Right cardiac atrium (tissue), 5 donors: ENCODE measurements around the gene PSMB3. TPM values are rescaled to one million over a fixed set of nuclear protein-coding genes. Genes with fewer than 3 reads are reported as not detected.

Experiments
- ATAC-seq, 2 donors: fragments of 200-7000 bp; cut with Tn5 transposase; one replicate each; pipeline versions ENCODE4 v1.8.0 to v1.9.1; 2020; ENCODE audit warnings: moderate library complexity in 2 of 2, mild to moderate bottlenecking in 1 of 2
- DNase-seq, 3 donors: peaks; one replicate each; pipeline ENCODE4 v3.0.0-alpha.2; 2020
- H3K27ac ChIP-seq: one replicate; pipeline ENCODE4 v1.5.1; 2013; ENCODE audit warnings: mild to moderate bottlenecking, low read length, control low read depth, moderate library complexity
- H3K27me3 ChIP-seq: one replicate; pipeline ENCODE4 v1.6.1; 2013; ENCODE audit not compliant: control insufficient read depth, insufficient read depth
- H3K4me1 ChIP-seq: one replicate; pipeline ENCODE4 v1.6.1; 2013; ENCODE audit warnings: low read length; ENCODE audit not compliant: control insufficient read depth, insufficient read depth
- H3K4me3 ChIP-seq: one replicate; pipeline ENCODE4 v1.5.1; 2013; ENCODE audit warnings: low read length, control low read depth
- H3K9me3 ChIP-seq: one replicate; pipeline ENCODE4 v1.6.1; 2013; ENCODE audit warnings: low read length; ENCODE audit not compliant: control insufficient read depth
- WGBS: extraction: QIAGEN DNeasy Blood & Tissue Kit; methylation state at CpG from one replicate; pipeline ENCODE4 v1.1.7; 2013; 5-methylcytosine and 5-hydroxymethylcytosine counted together
- intact Hi-C, 4 donors: fragments of 100-400 bp; cut with DNase I; formaldehyde crosslinking; loops; one replicate each; pipeline versions ENCODE4 v1.11.0 to v1.14.0; 2022 to 2023
- microRNA-seq, 2 donors: library from miRNA; unstranded; fragments of <30 nt; microRNA quantifications; one replicate each; pipeline ENCODE4 v1.2.0, GENCODE V29; 2020 to 2021
- polyA plus RNA-seq: library from polyadenylated mRNA; stranded (reverse); fragments of 200-250 nt; gene quantifications from one replicate; pipeline ENCODE4 v1.2.3, GENCODE V29; 2013
- total RNA-seq, 4 donors: library from RNA; stranded (reverse); fragmentation: NEBNext Ultra II Directional; extraction: Animal tissue kit (Norgen Biotek cat#: 25700); gene quantifications; one replicate each; pipeline ENCODE4 v1.2.1, GENCODE V29; 2021
- donor health status: healthy with polysubstance abuse.
- donor health status: DM: no; HTN: yes; CAD: no.
- donor health status: DM: no; HTN: no; CAD: no.
- donor health status: DM: no; HTN: yes; CAD: no; lungs with severe emphysema.
- donor health status: DM: yes; HTN: yes; CAD: no.

PSMB3 gene
- total and polyA plus RNA-seq, 5 donors = 134 to 247 (median 147) TPM

DNA sequence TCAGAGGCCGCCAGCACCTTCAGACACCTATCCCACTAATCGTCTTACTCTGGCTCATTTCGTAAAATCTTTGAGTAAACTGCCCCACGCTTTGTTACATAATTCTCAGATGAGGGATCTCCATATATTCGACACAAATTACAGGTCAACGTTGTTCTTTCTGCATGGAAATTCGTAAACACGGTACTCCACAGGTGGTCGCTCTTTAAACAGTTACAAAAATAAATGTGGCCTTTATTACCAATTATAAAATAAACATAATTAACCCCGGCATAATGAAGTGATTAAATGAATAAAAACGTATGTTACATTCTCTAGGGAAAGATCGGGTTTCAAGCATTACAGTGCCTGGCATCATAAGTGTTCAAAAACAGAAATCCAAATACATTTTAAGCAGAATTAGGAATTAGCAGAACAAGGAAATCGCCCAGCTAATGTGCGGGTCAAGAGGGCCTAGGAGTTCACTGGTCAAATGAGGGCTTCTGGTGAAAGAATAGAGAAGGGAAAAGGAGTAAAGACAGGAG lies 47.8 kb downstream of the PSMB3 start:
- intact Hi-C loops = no loop called here
- ATAC-seq = no peak
- H3K4me1 ChIP-seq = peaks cover 9% of the 10 kb centered on the region
- H3K27me3 ChIP-seq = no peaks in the 10 kb centered on the region
- 26% methylated on average over 14 of the region's 14 CpGs for WGBS
- H3K27ac ChIP-seq = peak overlapping the region; percentile 13
- H3K9me3 ChIP-seq = no peaks in the 10 kb centered on the region
- DNase-seq = no peak
- H3K4me3 ChIP-seq = peak overlapping the region; percentile 72

DNA sequence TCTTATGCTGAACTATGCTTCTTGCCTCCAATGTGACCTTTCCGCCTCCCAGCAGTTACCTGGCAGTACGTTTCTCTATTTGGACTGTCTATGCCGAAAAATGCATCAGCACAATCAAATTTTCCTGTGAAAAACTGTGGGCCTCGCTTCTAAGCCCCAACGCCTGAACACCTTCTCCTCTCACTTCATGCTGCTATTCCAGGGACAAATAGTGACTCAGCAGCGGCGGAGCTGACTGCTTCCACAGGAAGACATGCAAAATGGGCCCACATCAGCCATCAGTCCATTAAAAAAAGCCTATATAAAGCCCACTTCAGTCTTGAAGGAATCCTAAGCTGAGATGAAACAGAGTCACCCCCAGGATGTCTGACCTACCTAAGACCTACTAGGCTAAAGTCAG lies 57.3 kb downstream of the PSMB3 start:
- DNase-seq (no peak), ATAC-seq (no peak)
- Histone ChIP-seq H3K9me3 (no peaks in the 10 kb centered on the region), H3K4me1 (no peaks in the 10 kb centered on the region), H3K27ac (no peak overlapping the region), H3K4me3 (no peak overlapping the region), H3K27me3 (no peaks in the 10 kb centered on the region)
- WGBS = 95% methylated on average over 7 of the region's 7 CpGs
- intact Hi-C loops = no loop called here

Small RNA genes lying within 50 kb of the gene (microRNA-seq; reads per million reads assigned to microRNA genes)
- 0 reads per million in 2 donors for gene MIR4726

Other genes with a start within 250 kb of the PSMB3 start
- gene SRCIN1, start 146.8 kb upstream of the PSMB3 start, total RNA-seq = 1 to 10 TPM in 3 of 4 donors, under 1 TPM in 1; 0.89 to 4.8 (median 3.0) TPM
- gene SRCIN1, start 146.8 kb upstream of the PSMB3 start, polyA plus RNA-seq = 2.6 TPM
- 1 to 10 TPM in 3 of 4 donors, under 1 TPM in 1; 0.91 to 2.9 (median 1.7) TPM for gene EPOP, start 77.8 kb upstream of the PSMB3 start, total RNA-seq
- gene EPOP, start 77.8 kb upstream of the PSMB3 start, polyA plus RNA-seq = 2.1 TPM
- gene MLLT6, start 47.5 kb upstream of the PSMB3 start, total RNA-seq = 100 to 1,000 TPM in 2 of 4 donors, 10 to 100 TPM in 2; 80.7 to 108 (median 94.2) TPM
- gene MLLT6, start 47.5 kb upstream of the PSMB3 start, polyA plus RNA-seq = 81.2 TPM
- gene CISD3, start 22.4 kb upstream of the PSMB3 start, total RNA-seq = 10 to 100 TPM; 43.7 to 74.6 (median 67.9) TPM
- 78.1 TPM for gene CISD3, start 22.4 kb upstream of the PSMB3 start, polyA plus RNA-seq
- 10 to 100 TPM; 28.2 to 48.4 (median 34.7) TPM for gene PCGF2, start 4.4 kb upstream of the PSMB3 start, total RNA-seq
- gene PCGF2, start 4.4 kb upstream of the PSMB3 start, polyA plus RNA-seq = 34.3 TPM
- gene PIP4K2B, start 46.8 kb downstream of the PSMB3 start, total RNA-seq = 10 to 100 TPM; 39.2 to 50.0 (median 46.2) TPM
- gene PIP4K2B, start 46.8 kb downstream of the PSMB3 start, polyA plus RNA-seq = 28.2 TPM
- gene CWC25, start 72.6 kb downstream of the PSMB3 start, total RNA-seq = 10 to 100 TPM in 3 of 4 donors, 1 to 10 TPM in 1; 8.8 to 11.5 (median 10.9) TPM
- 11.0 TPM for gene CWC25, start 72.6 kb downstream of the PSMB3 start, polyA plus RNA-seq
- gene RPL23, start 101.0 kb downstream of the PSMB3 start, total RNA-seq = 100 to 1,000 TPM; 830 to 995 (median 880) TPM
- 1,847 TPM for gene RPL23, start 101.0 kb downstream of the PSMB3 start, polyA plus RNA-seq
- gene LASP1, start 117.3 kb downstream of the PSMB3 start, total RNA-seq = 10 to 100 TPM; 29.2 to 39.6 (median 35.8) TPM
- 23.8 TPM for gene LASP1, start 117.3 kb downstream of the PSMB3 start, polyA plus RNA-seq
- gene FBXO47, start 214.7 kb downstream of the PSMB3 start, total RNA-seq = not detected
- gene FBXO47, start 214.7 kb downstream of the PSMB3 start, polyA plus RNA-seq = not detected